ENCODE data around the gene KIF1A.

DNA sequence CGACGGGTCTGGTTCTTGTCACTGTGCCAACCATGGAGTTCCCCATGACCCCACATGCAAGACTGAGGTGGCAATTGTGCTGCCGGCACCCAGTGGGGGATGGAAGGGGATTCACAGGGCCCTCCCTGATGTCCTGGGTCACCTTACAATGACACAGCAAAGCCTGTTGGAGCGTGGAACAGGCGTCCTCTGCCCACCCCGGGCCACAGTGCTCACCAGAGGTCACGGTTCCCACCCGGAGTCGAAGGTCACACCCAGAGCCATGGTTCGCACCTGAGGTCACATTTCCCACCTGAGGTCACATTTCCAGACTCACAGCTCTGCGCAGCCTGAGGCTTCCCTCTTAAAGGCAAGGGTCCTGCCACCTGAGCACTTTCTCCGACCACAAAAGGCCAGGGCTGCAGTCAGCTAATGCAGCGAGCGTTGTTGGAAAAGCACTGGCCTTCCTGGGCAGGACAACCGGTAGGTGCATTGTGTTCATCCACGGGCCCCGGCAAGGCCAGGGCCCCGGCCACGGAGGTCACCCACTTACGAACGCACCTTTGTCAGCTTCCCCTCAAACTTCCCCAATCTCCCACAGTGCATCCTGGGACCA lies 24.0 kb downstream of the KIF1A start:
- TF ChIP-seq POLR2AphosphoS5 (IDR thresholded peaks at IDR 0.05; ENCODE audit: low read depth, low read length) (no peak), SIN3A (IDR thresholded peaks at IDR 0.05; ENCODE audit: borderline replicate concordance, insufficient read depth, low read length) (no peak), TAF1 (IDR thresholded peaks at IDR 0.05; ENCODE audit: borderline replicate concordance, insufficient read depth, low read length) (no peak), FOXP2 (optimal IDR thresholded peaks at IDR 0.05; ENCODE audit: borderline replicate concordance, extremely low read depth, extremely low read length, insufficient read depth) (no peak)
- TF ChIP-seq, protein P1, sequence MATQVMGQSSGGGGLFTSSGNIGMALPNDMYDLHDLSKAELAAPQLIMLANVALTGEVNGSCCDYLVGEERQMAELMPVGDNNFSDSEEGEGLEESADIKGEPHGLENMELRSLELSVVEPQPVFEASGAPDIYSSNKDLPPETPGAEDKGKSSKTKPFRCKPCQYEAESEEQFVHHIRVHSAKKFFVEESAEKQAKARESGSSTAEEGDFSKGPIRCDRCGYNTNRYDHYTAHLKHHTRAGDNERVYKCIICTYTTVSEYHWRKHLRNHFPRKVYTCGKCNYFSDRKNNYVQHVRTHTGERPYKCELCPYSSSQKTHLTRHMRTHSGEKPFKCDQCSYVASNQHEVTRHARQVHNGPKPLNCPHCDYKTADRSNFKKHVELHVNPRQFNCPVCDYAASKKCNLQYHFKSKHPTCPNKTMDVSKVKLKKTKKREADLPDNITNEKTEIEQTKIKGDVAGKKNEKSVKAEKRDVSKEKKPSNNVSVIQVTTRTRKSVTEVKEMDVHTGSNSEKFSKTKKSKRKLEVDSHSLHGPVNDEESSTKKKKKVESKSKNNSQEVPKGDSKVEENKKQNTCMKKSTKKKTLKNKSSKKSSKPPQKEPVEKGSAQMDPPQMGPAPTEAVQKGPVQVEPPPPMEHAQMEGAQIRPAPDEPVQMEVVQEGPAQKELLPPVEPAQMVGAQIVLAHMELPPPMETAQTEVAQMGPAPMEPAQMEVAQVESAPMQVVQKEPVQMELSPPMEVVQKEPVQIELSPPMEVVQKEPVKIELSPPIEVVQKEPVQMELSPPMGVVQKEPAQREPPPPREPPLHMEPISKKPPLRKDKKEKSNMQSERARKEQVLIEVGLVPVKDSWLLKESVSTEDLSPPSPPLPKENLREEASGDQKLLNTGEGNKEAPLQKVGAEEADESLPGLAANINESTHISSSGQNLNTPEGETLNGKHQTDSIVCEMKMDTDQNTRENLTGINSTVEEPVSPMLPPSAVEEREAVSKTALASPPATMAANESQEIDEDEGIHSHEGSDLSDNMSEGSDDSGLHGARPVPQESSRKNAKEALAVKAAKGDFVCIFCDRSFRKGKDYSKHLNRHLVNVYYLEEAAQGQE (IDR thresholded peaks at IDR 0.05; ENCODE audit: insufficient read depth in 1 of 2, low read depth in 2 of 2, low read length in 2 of 2): no peak
